COLO668 (cell line): ENCODE measurements around the gene TNNT1.
"Not testable (repeated sequence)": the region's sequence is repeated elsewhere in the genome, so short reads cannot be mapped to it uniquely, and the experiment has no call there.

Experiments used
- DNase-seq: peaks from one replicate; lab custom pipeline; 2025; ENCODE audit not compliant: unreplicated experiment; lab: John Stamatoyannopoulos, UW

Gene TNNT1

DNA sequence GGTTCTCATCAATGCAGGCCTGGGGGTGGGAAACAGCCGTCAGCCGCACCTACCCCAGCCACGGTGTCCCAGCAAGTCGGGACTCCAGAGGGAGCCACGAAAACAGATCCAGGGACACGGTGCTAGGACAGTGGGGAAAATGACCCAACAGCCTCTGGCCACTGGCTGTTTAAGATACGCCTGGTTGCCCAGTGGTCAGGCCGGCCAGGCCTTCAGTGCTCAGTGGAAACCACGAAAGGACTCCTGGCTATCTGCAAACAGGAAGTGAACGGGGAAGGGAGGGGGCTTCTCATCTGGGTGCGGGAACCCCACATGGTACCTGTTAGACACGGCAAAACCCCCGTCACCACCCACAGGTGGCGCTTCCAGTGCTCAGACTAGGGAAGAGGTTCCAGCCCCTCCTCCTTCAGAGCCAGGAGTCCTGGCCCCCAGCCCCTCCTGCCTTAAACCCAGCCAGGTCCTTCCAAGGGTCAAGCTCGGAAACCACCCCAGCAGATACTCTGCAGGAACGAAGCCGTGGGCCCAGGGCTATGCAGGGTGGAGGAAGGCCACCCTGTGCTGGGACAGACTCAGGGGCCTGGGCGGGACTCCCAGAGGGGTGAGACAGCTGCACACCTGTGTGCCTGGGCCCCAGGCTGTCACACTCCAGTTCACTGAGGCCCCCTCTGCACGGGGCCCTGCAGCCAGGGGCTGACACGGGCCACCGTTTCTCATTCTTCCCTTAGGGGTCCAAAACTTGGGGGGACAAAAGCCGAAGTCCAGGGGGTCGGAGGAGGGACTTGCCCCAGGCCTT is 36.0 kb downstream of the TNNT1 start:
- DNase-seq = no peak

DNA sequence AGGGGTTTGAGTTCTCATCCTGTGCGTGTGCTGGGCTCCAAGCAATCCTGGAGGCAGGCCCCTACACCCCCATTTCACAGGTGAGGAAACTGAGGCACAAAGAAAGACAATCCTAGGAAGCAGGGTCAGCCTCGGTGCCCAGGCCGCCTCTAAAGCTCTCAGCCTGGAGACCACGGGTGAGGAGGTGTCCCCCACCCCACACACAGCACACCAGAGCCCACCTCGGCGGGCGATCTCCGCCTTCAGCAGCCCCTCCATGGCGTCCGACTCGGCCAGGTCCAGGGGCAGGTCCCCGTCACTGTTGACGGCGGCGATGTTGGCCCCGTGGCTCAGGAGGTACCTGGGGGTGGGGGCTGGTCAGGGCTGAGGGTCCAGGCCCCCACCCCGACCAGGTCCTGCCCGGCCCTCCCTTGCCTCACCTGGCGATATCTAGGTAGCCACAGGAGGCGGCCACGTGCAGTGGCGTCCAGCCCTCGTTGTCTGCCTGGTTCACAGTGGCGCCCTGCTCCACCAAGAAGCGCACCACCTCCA is 36.7 kb downstream of the TNNT1 start:
- DNase-seq = no peak

DNA sequence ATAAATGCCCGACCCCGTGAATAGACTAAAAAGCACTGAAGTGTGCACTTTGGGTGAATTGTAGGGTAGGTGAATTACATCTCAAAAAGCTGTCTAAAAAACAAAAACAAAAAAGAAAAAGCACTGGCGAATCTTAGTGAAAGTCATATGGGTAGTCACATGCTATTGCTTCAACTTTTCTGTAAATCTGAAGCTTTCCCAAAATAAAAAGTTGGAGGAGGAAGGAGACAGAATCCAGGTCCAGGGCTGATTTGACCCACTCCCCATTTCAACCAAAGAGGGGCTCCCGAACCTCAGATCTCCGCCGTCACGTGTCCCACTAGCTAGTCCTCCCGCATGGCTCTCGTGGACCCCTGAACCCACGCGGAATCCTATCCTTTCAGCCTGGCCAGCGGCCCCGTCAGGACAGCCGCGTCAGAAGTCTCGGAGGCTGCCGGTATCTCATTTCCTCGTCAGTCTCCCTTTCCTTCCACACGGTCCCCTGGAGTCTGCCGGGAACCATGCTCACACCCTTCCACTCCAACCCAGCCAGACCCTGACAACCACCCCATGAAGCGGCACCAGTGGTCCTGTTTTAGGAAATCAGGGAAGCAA is 37.7 kb downstream of the TNNT1 start:
- DNase-seq = no peak

DNA sequence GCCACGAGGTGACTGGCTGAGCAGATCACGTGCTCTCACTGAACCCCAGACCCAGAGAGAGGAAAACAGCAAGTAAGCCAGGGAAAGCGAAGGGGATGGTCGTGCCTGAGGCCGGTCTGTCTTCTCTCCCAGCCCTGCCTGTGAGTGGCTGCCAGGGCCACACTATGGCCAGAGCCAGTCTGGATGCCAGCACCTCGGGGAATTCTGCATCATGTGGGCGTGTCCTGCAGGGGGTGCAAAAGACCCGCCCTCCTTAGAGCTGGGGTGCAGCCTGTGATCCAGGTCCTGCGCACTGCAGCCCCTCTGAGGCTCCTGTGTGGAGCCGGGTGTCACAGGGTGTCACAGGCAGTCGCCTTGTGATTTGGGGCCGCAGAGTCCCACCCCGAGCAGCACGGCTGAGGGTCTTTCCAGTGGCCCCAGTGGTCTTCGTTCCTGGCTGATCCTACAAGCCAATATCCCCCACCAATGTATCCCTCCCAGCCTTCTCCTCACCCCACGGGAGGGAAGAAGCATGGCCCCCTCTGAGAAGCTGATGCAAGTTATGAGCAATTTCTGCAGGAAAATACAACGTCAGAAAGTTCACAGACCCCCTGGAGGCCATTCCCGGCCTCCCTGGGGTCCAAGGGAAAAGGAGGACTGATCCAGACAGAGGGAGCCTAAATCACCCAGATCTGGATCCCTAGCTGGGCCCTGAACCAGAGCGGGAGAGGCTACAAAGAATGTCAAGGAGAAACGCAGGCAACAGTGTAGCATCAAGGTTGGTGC is 39.3 kb downstream of the TNNT1 start:
- no peak for DNase-seq

DNA sequence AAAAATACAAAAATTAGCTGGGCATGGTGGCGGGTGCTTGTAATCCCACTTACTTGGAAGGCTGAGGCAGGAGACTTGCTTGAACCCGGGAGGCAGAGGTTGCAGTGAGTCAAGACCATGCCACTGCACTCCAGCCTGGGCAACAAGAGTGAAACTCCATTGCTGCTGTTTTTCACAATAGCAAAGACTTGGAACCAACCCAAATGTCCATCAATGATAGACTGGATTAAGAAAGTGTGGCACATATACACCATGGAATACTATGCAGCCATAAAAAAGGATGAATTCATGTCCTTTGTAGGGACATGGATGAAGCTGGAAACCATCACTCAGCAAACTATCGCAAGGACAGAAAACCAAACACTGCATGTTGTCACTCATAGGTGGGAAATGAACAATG is 41.8 kb downstream of the TNNT1 start:
- DNase-seq = not testable (repeated sequence)

DNA sequence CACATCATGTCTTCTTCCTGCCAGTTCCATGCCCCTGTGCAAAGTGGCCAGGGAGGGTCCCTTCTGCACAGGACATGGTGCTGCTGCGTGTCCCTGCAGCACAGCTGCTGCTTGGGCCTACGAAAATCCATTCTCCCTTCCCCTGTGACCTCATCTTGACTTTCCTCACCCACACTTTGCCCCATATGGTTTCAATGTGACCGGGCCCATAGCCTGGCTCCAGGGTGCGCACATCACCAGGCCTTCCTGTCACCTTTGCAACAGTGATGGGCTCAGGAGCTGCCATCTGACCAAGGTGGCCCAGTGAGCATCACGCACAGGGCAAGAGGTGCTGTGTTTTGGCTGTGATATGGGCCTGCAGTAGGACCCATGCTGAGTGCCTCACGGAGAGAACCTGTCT is 42.4 kb downstream of the TNNT1 start:
- DNase-seq = no peak

DNA sequence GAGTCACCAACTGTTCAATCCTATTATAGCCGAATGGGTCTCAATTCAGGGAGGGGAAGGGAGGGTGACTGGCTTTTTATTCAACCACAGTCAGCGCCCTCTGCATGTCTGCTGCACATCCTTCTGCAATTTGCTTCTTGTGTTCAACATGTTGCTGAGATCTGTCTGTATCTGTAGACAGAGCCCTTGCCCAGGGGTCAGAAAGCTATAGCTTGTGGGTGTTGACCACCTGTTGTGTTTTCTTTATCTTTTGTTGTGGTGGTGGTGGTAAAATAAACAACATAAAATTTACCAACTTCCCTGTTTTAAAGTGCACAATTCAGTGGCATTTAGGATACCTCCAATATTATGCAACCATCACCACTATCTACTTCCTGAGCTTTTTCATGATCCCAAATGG is 43.8 kb downstream of the TNNT1 start:
- no peak for DNase-seq

DNA sequence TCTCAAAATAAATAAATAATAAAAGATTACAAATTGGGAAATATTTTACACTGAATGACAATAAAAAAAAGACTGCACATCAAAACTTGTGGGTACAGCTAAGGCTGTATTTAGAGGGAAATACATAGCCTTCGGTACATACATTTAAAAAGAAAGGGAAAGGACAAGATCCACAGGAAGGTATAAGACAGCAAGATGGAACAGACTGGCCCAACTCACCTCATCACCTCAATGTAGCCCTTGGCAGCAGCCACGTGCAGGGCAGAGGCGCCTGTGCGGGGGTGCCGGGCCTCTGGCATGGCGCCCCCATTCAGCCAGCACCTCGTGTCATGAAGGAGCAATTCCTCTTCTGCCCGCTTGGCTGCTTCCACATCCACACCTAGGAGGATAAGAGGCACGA is 45.8 kb downstream of the TNNT1 start:
- DNase-seq = no peak

DNA sequence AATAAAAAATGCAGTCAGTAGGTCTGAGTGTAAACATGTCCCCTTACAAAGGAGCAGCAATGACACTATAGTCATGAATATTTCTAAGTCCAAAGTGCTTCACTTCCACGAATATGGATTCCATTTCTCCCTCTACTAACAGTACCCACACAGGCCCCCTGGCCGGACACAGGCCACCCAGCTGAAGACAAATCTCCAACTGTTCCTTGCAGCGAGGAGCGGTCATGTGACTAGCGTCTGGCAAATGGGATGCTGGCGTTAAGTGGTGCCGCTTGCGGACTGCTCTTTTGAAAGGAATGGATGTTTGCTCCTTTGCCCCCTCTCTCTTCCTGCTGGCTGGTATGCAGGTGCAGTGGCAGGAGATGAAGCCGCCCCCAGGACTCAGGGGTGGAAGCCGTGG is 47.7 kb downstream of the TNNT1 start:
- DNase-seq = no peak

DNA sequence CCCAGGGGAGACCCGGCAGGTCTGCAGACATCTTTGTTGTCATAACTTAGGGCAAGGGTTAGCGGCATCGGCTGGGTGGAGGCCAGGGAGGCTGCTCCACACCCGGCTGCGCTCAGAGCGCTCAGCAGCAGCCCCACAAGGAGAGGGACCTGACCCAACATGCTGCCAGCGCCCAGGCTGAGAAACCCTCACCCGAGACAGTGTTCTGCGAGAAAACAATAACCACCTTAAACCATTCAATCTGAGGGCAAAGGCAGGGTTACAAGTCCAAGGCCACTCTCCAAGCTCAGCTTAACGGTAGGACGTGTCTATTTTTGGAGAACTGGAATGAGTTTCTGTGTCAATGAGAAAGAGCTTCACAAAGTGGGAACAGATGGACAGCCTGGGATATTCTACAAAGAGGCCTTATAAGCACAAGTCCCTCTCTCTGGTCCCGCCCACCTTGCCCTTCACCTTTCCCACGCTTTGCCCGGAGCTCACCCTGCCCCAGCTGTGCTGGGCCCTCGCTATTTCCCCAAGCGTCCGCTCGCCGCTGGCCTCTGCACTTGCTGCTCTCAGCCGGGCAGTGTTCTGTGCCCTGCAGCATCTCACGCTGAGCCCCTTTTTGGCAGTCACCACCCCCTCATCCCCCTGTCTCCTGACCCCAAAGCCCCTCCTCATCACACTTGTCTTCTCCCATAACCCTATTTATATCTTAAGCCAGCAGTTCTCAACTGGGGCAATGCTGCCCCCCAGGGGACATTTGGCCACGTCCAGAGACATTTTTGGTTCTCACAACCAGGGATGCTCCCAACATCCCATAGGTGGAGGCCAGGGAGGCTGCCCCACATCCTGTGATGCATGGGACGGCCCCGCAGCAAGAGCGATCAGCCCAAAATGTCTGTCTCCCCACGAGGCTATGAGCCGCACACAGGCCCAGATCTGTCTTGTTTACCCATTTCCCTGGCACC is 49.2 kb downstream of the TNNT1 start:
- no peak for DNase-seq

DNA sequence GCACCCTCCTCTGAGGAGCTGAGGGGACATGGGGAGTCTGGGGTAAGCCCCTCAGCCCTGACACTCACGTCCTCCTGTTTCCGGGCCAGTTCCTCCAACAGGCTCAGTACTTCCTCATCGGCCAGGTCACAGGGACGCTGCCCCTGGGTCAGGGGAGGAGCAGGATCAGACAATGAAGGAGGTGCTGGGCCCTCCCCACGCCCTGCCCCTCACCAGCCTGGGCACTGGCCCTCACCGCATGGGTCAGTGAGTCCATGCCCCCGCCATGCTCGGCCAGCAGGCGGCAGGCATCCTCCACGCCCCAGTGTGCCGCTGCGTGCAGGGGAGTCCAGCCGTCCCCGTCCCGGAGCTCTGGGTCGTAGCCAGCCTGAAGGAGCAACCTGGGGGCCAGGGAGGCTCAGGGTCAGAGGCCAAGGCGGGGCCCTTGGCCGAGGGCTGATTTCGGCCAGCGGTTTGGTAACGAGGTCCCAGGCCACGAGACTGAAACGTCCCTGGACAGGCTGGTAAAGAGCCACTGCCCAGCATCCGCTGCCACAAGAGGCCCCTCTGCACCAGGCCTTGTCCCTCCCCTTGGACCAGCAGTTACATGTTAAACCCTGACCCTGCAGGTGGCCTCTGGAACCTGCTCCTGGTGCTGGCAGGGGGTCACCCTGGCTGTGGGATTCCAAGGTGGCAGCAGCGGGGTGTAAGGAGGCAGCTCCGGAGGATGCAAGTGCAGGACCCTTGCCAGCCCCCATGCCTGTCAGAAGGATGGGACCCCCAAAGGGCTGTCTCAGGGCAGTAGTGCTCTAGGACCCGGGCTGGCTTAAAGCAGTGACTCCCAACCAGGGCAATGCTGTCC is 50.1 kb downstream of the TNNT1 start:
- no peak for DNase-seq

DNA sequence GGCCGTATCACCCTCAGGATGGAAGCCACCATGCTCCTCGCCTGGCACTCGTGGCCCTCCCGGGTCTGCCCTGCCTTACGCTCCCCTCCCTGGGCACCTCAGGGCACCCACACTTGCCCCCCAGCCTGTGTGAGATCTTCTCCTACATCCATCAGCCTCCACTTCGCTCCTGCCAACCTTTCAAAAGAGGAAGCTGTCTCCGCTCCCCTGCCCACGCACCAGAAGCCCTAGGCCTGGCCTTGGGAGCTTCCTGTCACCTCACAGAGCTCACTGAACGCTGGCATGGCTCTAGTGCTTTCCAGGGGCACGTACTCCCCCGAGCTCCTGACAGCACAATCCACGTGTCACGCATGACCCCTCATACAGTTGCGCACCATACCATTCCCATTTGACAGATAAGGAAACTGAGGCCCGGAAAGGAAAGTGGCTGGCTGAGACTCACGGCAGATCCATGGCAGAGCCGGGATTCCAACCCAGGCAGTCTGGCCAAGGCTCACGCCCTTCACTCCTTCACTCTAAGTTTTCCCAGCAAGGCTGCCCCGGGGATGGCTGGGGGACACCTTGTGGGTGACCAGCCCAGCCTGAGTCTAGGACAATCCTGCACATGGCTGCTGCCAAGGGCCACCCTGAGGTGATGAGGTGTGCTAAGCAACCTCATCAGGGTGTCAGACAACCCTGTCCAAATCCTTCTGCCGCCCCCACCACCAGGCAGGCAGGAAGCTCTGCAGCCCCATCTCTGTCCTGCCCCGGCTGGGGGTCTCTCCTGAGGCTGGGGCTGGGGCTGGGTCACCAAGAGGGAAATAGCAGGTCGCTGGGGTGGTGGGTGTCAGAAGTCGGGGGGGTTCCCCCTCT is 50.9 kb downstream of the TNNT1 start:
- DNase-seq = no peak

DNA sequence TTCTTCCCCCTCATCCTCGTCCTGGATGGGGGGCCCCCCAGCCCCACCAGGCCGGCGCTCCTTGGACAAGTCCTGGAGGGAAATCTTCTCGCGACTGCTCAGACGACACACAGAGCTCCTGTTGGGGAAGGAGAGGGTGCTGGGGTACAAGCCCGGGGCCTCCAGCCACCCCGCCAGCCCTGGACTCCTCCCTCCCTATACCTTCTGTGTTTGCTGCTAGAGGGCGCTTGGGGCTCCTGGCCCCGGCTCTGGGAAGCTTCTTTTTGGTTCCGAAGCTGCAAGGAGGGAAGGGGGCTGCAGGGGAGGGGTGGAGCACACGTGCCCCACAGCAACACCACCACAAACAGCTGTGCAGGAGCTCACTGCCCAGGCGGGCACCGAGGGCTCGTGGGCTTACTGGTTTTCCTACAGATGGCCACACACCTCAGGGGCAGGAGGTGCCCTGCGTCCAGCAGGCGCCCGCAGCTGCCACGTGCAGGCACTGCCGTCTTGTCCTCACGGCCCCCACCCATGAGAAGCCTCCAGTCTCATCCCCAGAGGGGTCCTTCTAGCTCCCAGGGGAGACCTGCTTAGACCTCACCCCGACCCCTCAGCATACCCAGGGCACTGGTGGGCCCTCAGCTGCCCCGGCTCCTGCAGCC is 52.8 kb downstream of the TNNT1 start:
- DNase-seq = no peak

DNA sequence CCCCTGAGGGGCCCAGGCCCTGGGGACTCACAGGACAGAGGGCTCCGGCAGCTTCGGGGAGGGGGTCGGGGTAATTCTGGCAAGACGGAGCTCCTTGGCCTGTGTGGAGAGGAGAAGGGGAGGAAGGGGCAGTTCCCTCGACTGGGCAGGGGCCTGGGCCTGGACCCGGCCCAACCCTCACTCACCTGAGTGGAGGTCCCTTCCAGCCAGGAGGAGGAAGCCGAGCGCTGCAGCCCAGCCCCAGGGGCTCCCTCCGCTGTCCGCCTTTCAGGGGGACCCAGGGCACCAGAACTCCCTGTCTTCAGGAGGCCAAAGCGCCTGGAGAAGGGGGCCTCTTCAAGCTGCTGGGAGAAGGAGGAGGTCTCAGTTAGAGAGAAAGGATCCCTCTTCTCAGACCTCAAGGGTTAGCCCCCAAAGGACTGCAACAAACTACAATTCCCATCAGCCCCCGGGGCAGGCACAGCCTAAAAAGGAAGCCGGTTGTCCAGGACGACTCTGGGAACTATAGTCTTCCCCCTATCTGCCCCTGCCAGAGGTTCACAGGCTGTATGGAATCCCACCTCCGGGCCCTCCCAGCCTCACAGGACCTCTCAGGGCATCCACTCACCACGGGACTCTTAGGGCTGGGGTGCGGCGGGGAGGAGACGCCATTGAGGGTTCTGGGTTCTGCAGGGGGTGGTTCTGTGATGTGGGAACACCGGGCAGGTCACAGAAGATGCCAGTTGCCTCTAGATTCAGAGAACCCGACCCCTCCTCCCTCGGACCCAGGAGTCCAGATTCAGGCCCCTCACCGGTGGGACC is 53.5 kb downstream of the TNNT1 start:
- no peak for DNase-seq

DNA sequence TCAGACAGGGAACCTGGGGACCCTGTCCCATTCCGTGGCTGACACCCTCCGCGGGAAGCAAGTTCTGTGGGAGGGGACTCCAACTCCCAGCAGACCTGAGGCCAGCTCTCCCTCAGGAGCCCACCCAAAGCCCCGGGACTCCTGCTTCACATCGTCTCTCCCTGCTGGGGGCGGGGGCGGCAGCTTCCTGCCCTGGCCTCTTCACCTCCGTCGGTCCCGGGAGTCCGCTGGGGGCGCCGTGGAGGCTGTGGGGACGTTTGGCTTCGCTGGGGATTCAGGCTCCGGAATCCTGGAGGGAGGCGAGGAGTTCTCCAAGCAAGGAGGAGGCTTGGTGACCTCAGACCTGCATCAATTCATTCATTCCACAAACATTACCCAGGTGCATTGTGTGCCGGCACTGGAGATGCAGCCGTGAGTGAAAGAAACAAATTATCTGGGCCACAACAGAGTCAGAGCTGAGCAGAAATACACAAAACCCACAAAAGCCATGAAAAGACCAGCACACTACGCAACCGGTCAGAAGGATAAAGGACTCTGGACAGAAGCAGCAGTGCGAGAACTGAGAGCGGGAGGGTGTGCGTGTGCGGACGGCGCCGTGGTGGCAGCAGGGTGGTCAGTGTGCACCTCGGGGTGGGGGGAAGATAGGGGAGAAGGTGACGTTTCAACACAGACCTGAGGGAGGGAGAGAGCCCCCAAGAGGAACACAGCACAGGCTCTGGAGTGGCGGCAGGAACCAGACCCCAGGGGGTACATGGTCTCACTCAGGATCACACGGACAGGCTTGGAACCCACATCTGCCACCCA is 54.3 kb downstream of the TNNT1 start:
- DNase-seq = no peak

DNA sequence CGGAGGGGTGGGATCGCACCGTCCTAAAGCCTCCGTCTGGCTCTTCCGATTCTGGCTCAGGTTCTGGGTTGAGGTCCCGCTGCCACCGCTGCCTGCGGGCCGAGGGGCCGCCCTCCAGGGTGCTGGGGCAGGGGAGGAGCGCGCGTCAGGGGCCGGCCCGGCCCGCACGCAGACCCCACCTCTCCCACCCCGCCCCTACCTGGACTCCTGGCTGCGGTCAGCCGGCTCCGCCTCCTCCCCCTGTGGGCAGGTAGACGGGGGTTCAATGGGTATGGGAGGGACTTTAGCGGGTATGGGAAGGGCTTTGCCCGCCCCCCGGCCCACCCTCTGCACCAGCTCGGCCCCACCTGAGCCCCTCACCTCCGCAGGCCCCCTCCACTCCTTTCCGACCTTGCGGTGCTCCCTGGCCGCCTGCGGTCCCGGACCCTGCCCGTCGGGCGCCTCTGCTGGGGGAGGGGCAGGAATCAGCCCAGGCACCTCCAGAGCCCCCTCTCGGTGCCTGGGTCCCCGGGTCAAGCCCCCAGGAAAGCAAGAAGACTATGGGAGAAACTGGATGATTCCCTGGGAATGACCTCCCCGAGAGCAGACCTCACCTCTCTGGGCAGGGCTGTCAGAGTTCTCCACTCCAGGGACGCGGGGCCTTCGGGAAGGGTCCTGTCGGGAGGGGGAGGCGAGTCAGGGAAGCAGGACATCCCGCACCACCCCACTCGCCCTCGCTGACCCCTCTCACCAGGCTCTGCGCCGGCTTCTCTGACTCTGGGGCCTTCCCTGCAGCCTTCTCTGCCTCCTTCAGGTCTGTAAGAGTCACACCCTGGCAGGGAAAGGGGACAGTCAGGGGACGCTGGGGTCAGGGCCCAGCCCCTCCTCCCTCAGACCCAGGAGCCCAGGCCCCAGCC is 56.3 kb downstream of the TNNT1 start:
- no peak for DNase-seq
